AG04449 (cell line): ENCODE results near the gene HYOU1.
A peak's percentile ranks its signal among the peaks of the same experiment; 100 is the strongest.
"Not testable (repeated sequence)": the region's sequence is repeated elsewhere in the genome, so short reads cannot be mapped to it uniquely, and the experiment has no call there.

ENCODE experiments used
- CTCF ChIA-PET: fragments of 350-600 bp; formaldehyde crosslinking; extraction: SDS; loops from one replicate; lab custom pipeline; 2021; ENCODE audit warnings: antibody characterized with exemption; lab: Yijun Ruan, JAX
- POLR2A ChIA-PET: fragments of 400-600, 350-600 bp; formaldehyde crosslinking; extraction: SDS; loops from one replicate; lab custom pipeline; 2020; ENCODE audit warnings: antibody characterized with exemption, inconsistent platforms; lab: Yijun Ruan, JAX
- DNase-seq: peaks from one replicate; pipeline ENCODE4 v3.0.0-alpha.2; 2010; ENCODE audit warnings: low read depth, low spot score
- H3K4me3 ChIP-seq: 2 replicates; pipeline ENCODE4 v1.5.1; 2011; ENCODE audit warnings: low read depth, mild to moderate bottlenecking, control low read depth, low read length
- CTCF ChIP-seq: IDR thresholded peaks from one replicate; pipeline ENCODE4 v1.5.1; 2011; ENCODE audit warnings: mild to moderate bottlenecking, moderate library complexity, low read length, control low read depth, inconsistent platforms; ENCODE audit not compliant: insufficient read depth; ENCODE audit errors: missing control alignments

The HYOU1 gene

GRCh38 chr11:119024430-119025098, 32.4 kb downstream of the HYOU1 start:
- no peak overlapping the region for H3K4me3 ChIP-seq
- POLR2A ChIA-PET: interaction anchor here (0.6 kb wide), 1 partner anchor 17 kb away, joined by 3 read pairs; no protein-coding TSS in a partner anchor
- DNase-seq: no peak
- CTCF ChIA-PET: interaction anchor here (1.1 to 8.5 kb wide), 2 partner anchors 7 to 9 kb away, joined by 3 to 54 read pairs; partner anchors contain the start of gene SLC37A4
- TF ChIP-seq CTCF: no peak

GRCh38 chr11:119023741-119024140, 33.3 kb downstream of the HYOU1 start:
- no peak overlapping the region for H3K4me3 ChIP-seq
- CTCF ChIA-PET: interaction anchor here (1.1 to 8.5 kb wide), 2 partner anchors 8 kb away, joined by 3 to 54 read pairs; partner anchors contain the start of gene SLC37A4
- DNase-seq: no peak
- POLR2A ChIA-PET: no interaction called here
- TF ChIP-seq CTCF: no peak

- H3K4me3 ChIP-seq: no peak overlapping the region
- POLR2A ChIA-PET: no interaction called here
- TF ChIP-seq CTCF: no peak
- no peak for DNase-seq
- CTCF ChIA-PET: interaction anchor here (8.5 kb wide), 1 partner anchor 10 kb away, joined by 54 read pairs; the partner anchor contains the start of gene SLC37A4
These were observed 35.4 kb downstream of the HYOU1 start for GRCh38 chr11:119021631-119022030.

- CTCF ChIA-PET: interaction anchor here (0.8 to 8.5 kb wide), 4 partner anchors 8 to 23 kb away, joined by 3 to 54 read pairs (median 6); partner anchors contain the start of gene SLC37A4
- no peak for DNase-seq
- no peak for TF ChIP-seq CTCF
- POLR2A ChIA-PET: no interaction called here
- H3K4me3 ChIP-seq: peak overlapping the region; percentile 94
These were observed 37.0 kb downstream of the HYOU1 start for GRCh38 chr11:119019996-119020395.

- ChIA-PET POLR2A (interaction anchor here (0.6 to 1.4 kb wide), 3 partner anchors 13 to 49 kb away, joined by 3 to 4 read pairs (median 3); partner anchors contain the start of gene VPS11), CTCF (interaction anchor here (1.0 to 8.5 kb wide), 5 partner anchors 9 to 289 kb away, joined by 3 to 54 read pairs (median 3); partner anchors contain the start of gene SLC37A4)
These were observed 38.7 kb downstream of the HYOU1 start, which contains the start of the genes RPS25 and TRAPPC4 for GRCh38 chr11:119018074-119018938. RPS25 (minus strand) TSS chr11:119018343; CDS start chr11:119018284, 59 bp downstream. TRAPPC4 (plus strand) TSS chr11:119018766; CDS start chr11:119018796, 30 bp downstream.

GRCh38 chr11:119017377-119017776, 39.6 kb downstream of the HYOU1 start:
- CTCF ChIA-PET: interaction anchor here (0.9 to 8.5 kb wide), 2 partner anchors 14 to 87 kb away, joined by 3 to 54 read pairs; partner anchors contain the start of gene SLC37A4
- POLR2A ChIA-PET: not testable (repeated sequence)

More at GRCh38 chr11:119018074-119018938, 38.7 kb downstream of the HYOU1 start, which contains the start of the genes RPS25 and TRAPPC4:
- peak; percentile 75 for DNase-seq
- no peak for TF ChIP-seq CTCF
- H3K4me3 ChIP-seq: peak within 1 kb of the TSS; percentile 94

More at GRCh38 chr11:119017377-119017776, 39.6 kb downstream of the HYOU1 start:
- peak overlapping the region; percentile 94 for H3K4me3 ChIP-seq
- DNase-seq: not testable (repeated sequence)
